Stimulated activated CD4-positive, alpha-beta T cell treated with anti-CD3 and anti-CD28 coated beads, Interleukin-15, amount 100 ng/mL, for 24 hours (primary cell): ENCODE data around the gene ANKRD50.

ENCODE experiments used
- DNase-seq: peaks from one replicate; pipeline ENCODE4 v3.0.0-alpha.2; 2020

ANKRD50 gene

DNA sequence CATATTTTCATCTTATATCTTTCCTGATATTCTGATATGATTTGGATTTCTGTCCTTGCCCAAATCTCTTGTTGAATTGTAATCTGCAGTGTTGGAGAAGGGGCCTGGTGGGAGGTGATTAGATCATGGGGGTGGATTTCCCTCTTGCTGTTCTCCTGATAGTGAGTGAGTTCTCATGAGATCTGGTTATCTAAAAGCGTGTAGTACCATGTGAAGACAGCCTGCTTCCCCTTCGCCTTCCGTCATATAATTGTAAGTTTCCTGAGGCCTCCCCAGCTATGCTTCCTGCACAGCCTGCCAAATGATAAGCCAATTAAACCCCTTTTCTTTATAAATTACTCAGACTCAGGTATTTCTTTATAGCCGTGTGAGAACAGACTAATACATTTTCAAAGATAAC, 77.2 kb downstream of the ANKRD50 start:
- DNase-seq = no peak

DNA sequence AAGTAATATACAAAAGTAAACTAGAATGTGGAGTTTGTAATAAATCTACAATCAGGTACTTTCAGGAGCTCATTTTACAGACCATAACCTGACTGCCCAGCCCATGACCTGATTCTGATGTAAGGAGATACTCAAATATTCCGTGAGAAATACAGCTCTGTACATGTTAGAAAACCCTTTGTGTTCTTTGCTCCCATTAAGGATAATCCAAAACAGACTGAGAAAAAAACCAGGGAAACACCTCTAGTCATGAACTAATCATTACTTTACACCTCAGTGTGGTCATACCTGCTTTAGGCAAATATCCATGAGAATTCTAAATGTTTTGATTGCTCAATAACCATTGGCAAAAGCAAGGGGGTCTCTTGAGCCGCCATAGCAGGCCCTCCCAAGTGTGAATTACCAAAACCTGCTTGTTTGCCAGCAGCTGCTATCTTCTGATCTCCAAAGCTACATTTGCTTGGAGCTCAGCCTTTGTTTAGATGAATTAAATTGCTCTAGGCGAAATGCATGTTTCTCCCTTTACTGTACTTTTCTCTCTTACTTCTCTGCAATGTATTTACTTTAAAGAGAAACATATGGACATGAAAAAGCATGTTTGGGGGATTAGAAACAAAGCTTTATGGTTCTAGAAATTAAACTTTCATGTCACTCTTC, 79.1 kb downstream of the ANKRD50 start:
- DNase-seq = no peak

DNA sequence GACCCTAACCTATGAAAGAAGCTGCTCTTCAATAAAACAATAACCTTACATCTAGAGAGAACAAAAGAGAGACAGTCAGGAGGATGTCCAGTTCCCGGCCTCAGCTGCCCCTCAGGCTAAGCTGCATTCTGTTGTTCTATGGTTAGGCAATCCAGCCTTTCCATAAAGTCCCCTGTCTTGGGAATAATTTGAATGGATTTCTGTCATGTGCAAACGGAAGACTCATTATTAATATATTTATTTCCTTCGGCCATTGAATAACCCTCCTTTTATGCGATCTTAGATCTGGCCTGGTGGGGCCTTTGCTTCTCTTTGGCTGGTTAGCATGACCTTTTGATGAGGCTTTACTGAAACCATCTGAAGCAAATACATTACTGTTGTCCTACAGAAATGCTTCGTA, 80.1 kb downstream of the ANKRD50 start:
- DNase-seq = no peak

DNA sequence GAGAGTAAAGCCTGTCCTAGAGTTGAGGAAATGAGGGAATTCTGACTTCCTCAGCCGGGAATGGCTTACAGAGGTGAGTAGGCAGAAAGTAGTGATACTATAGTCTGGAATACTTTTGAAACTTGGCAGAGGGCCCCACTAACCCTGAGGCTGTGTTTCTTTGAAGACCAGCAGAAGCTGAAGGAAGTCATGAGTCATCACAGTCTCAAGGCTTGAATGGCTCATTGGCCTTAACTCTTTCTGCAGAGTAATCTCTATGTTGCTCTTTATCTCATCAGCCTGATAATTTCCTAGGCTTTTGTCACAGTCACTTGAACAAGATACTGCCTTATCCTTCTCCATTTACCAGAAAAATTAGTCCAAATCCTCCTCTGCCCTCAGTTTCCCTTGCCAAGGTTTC, 80.8 kb downstream of the ANKRD50 start:
- DNase-seq = no peak

DNA sequence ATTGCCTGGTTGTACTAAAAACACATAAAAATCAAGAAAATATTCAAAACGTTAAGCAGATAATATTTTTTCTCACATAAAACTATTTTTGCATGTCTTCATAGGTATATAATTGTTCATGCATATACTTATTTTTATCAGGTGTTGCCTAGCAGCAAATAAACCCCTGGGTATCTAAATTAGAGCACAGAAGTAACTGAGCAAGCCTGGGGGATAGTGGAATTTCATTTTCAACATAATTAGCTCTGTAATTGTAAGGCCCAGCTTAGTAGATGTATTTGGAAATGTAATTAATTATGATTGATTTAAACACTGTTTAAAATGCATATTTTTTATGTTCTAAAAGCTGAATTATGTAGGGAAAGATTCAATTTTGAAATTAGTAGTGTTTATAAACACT, 82.9 kb downstream of the ANKRD50 start:
- no peak for DNase-seq
